AG20443 (cell line): ENCODE measurements around the gene IFNGR2.
"Not testable (repeated sequence)": the region's sequence is repeated elsewhere in the genome, so short reads cannot be mapped to it uniquely, and the experiment has no call there.

Experiments used
- DNase-seq: peaks from one replicate; pipeline ENCODE4 v3.0.0; 2012; ENCODE audit warnings: low spot score, mixed read lengths

IFNGR2 gene

GRCh38 chr21:33437140-33437539 is 33.9 kb downstream of the IFNGR2 start:
- DNase-seq = no peak

- peak; percentile 53 for DNase-seq
Observed at GRCh38 chr21:33441489-33442477, 38.6 kb downstream of the IFNGR2 start.

GRCh38 chr21:33443194-33443593 is 40.0 kb downstream of the IFNGR2 start:
- no peak for DNase-seq

- no peak for DNase-seq
Observed at GRCh38 chr21:33444499-33444898, 41.3 kb downstream of the IFNGR2 start.

- DNase-seq = not testable (repeated sequence)
Observed at GRCh38 chr21:33446620-33447019, 43.4 kb downstream of the IFNGR2 start.

- DNase-seq = no peak
Observed at GRCh38 chr21:33449616-33450015, 46.4 kb downstream of the IFNGR2 start.

- DNase-seq = no peak
Observed at GRCh38 chr21:33451634-33452071, 48.4 kb downstream of the IFNGR2 start.

GRCh38 chr21:33452362-33452761 is 49.1 kb downstream of the IFNGR2 start:
- no peak for DNase-seq

GRCh38 chr21:33455686-33456446 is 52.7 kb downstream of the IFNGR2 start:
- DNase-seq = no peak

- DNase-seq = no peak
Observed at GRCh38 chr21:33458861-33459260, 55.6 kb downstream of the IFNGR2 start.

- DNase-seq = no peak
Observed at GRCh38 chr21:33461538-33462250, 58.5 kb downstream of the IFNGR2 start.

- not testable (repeated sequence) for DNase-seq
Observed at GRCh38 chr21:33469183-33469582, 66.0 kb downstream of the IFNGR2 start.

GRCh38 chr21:33470701-33471100 is 67.5 kb downstream of the IFNGR2 start:
- no peak for DNase-seq

- no peak for DNase-seq
Observed at GRCh38 chr21:33473344-33473743, 70.1 kb downstream of the IFNGR2 start.

GRCh38 chr21:33477066-33477465 is 73.9 kb downstream of the IFNGR2 start:
- DNase-seq = no peak

- DNase-seq = no peak
Observed at GRCh38 chr21:33478182-33478581, 75.0 kb downstream of the IFNGR2 start.

- peak; percentile 73 for DNase-seq
Observed at GRCh38 chr21:33478935-33479678, 75.9 kb downstream of the IFNGR2 start.

- DNase-seq = peak; percentile 99
Observed at GRCh38 chr21:33479679-33480480, 76.7 kb downstream of the IFNGR2 start, which contains the start of gene TMEM50B. Gene TMEM50B, minus strand, starts transcription at chr21:33479974. Its CDS starts 11,089 bp downstream, at chr21:33468885.

- DNase-seq = no peak
Observed at GRCh38 chr21:33480481-33481103, 77.4 kb downstream of the IFNGR2 start.
